ENCODE results near the gene RAMP3. TPM values are rescaled to one million over a fixed set of nuclear protein-coding genes. Genes with fewer than 3 reads are reported as not detected.

Gene RAMP3
- total and polyA plus RNA-seq, 10 of the 15 experiments (the other 5 are each of a cell fraction or from before 2014, with no cell fraction given), result not detected

DNA sequence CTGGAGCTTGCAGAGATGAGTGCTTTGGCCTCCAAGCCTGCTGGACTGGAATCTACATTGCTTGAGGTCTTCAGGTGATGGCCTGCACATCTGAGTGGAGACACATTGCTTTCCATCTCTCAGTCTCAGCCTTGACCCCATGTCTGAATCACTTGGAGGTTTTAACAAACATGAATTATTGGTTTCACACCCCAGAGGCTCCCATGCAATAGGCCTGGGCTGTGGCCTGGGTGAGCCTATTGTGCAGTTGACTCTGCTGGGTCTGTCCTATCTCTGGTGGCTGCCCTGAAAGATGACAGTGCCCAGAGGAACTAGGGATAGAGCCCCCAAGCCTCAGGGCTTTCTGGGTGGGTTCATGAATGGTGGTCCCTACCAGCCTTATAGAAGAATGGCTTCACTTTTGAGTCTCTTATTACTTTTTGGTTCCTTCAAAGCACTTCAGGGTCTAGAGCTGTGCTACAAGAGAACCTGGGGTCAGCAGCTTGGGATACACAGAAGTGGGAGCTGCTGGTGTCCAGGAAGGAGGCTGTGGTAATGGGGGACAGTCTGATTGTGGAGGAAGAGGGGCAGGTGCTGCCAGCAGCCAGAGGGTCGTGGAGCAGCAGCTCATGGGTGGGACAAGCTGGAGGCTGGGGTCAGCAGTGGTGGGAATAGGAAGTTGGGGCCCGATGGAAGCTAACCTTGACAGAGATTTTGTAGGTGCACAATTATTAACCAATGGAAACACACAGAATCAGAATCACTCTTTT, 5.5 kb downstream of the RAMP3 start:
- Histone ChIP-seq H3K9ac (ENCODE audit: control insufficient read depth, insufficient read depth, low read length) (no peak overlapping the region), H3K4me1 (ENCODE audit: control insufficient read depth, insufficient read depth, low read length) (peaks cover 7% of the 10 kb centered on the region), H2AFZ (ENCODE audit: control insufficient read depth, low read depth, low read length) (no peak overlapping the region), H3K4me2 (ENCODE audit: control insufficient read depth, insufficient read depth) (no peak overlapping the region), H3K4me3 (no peak overlapping the region), H3K27ac (ENCODE audit: control insufficient read depth, insufficient read depth) (no peak overlapping the region), H3K27me3 (replicated peaks in 1 of 2; ENCODE audit: control insufficient read depth in 2 of 2, insufficient read depth in 2 of 2, low read length in 1 of 2) (peaks cover 2 to 3% of the 10 kb centered on the region in 2 experiments; a peak in 2 of 4 replicates), H4K20me1 (ENCODE audit: control insufficient read depth, insufficient read depth) (no peaks in the 10 kb centered on the region), H3K9me3 (replicated peaks; ENCODE audit: control insufficient read depth, insufficient read depth, low read length) (no peaks in the 10 kb centered on the region; the same call in 2 of the 3 replicates), H3K36me3 (ENCODE audit: control insufficient read depth in 2 of 2, insufficient read depth in 2 of 2, low read length in 1 of 2) (no peaks in the 10 kb centered on the region), H3K79me2 (ENCODE audit: control insufficient read depth, insufficient read depth, low read length) (no peaks in the 10 kb centered on the region)
- no peak for ATAC-seq
- intact Hi-C loops (cut with micrococcal nuclease; ENCODE audit: unreplicated experiment), result no loop called here
- no peak for DNase-seq (ENCODE audit: low read depth, low spot score)
- no peak for FAIRE-seq
- SMC1A ChIA-PET (ENCODE audit: uncharacterized antibody, unreplicated experiment), result no interaction called here
- BruUV-seq (replicated peaks), result no TSS peak
- in situ Hi-C loops (cut with MboI), result loop anchor here (25.0 kb wide), 1 partner anchor 699 kb away; the partner anchor contains the start of gene CCDC201
- CTCF ChIA-PET, result interaction anchor here (1.1 kb wide), 1 partner anchor 9 kb away, joined by 3 read pairs; no protein-coding TSS in a partner anchor
- no peak for TF ChIP-seq FOXK2 (IDR thresholded peaks at IDR 0.05)
- RAD21 ChIA-PET (ENCODE audit: unreplicated experiment), result no interaction called here
- 0% methylated on average over 2 of the region's 2 CpGs for WGBS (ENCODE audit: insufficient coverage, insufficient replicate concordance, low lambda C conversion rate, missing lambda C conversion rate)
- POLR2A ChIA-PET, result no interaction called here

DNA sequence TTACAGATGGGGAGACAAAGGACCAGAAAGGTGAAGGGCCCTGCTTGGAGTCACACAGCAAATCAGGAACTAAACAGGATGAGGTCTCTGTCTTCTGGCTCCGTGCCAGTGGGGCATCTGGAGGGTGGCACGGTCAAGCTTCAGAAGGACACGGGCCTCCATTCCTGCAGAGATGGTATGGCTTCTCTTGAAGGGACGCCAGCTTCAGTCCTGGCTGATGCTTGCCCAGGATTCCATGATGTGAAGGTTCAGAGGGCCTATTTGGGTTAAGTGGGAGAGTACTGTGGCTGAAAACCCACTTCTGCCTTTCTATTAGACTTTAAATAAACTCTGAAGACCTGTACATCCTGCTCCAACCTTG, 6.1 kb downstream of the RAMP3 start:
- Histone ChIP-seq H3K4me3 (no peak overlapping the region), H2AFZ (ENCODE audit: control insufficient read depth, low read depth, low read length) (no peak overlapping the region), H3K9ac (ENCODE audit: control insufficient read depth, insufficient read depth, low read length) (no peak overlapping the region), H3K27ac (ENCODE audit: control insufficient read depth, insufficient read depth) (no peak overlapping the region), H3K4me1 (ENCODE audit: control insufficient read depth, insufficient read depth, low read length) (peaks cover 7% of the 10 kb centered on the region), H3K27me3 (replicated peaks in 1 of 2; ENCODE audit: control insufficient read depth in 2 of 2, insufficient read depth in 2 of 2, low read length in 1 of 2) (peaks cover under 1 to 2% of the 10 kb centered on the region in 2 experiments; a peak in 2 of 4 replicates), H4K20me1 (ENCODE audit: control insufficient read depth, insufficient read depth) (no peaks in the 10 kb centered on the region), H3K79me2 (ENCODE audit: control insufficient read depth, insufficient read depth, low read length) (no peaks in the 10 kb centered on the region), H3K9me3 (replicated peaks; ENCODE audit: control insufficient read depth, insufficient read depth, low read length) (no peaks in the 10 kb centered on the region; the same call in 2 of the 3 replicates), H3K4me2 (ENCODE audit: control insufficient read depth, insufficient read depth) (no peak overlapping the region), H3K36me3 (ENCODE audit: control insufficient read depth in 2 of 2, insufficient read depth in 2 of 2, low read length in 1 of 2) (no peaks in the 10 kb centered on the region)
- no TSS peak for BruUV-seq (replicated peaks)
- 23% methylated on average over 4 of the region's 4 CpGs for WGBS (ENCODE audit: insufficient coverage, insufficient replicate concordance, low lambda C conversion rate, missing lambda C conversion rate)
- TF ChIP-seq ZNF384 (IDR thresholded peaks at IDR 0.05; ENCODE audit: borderline replicate concordance, low read depth, low read length) (no peak), YBX1 (IDR thresholded peaks at IDR 0.05) (no peak), PML (IDR thresholded peaks at IDR 0.05; ENCODE audit: low read length) (no peak), BRCA1 (IDR thresholded peaks at IDR 0.05; ENCODE audit: low read depth, low read length) (no peak), NR2C1 (IDR thresholded peaks at IDR 0.05) (no peak), STAT3 (IDR thresholded peaks at IDR 0.05; ENCODE audit: low read depth, low read length) (no peak), NFYB (IDR thresholded peaks at IDR 0.05; ENCODE audit: insufficient read depth, low read depth, low read length) (no peak), IRF4 (IDR thresholded peaks at IDR 0.05; ENCODE audit: low read depth, low read length) (no peak), SRF (IDR thresholded peaks at IDR 0.05; ENCODE audit: low read depth in 2 of 2, low read length in 2 of 2) (no peak), BACH1 (IDR thresholded peaks at IDR 0.05; ENCODE audit: borderline replicate concordance) (no peak)
- TF ChIP-seq, protein P1, sequence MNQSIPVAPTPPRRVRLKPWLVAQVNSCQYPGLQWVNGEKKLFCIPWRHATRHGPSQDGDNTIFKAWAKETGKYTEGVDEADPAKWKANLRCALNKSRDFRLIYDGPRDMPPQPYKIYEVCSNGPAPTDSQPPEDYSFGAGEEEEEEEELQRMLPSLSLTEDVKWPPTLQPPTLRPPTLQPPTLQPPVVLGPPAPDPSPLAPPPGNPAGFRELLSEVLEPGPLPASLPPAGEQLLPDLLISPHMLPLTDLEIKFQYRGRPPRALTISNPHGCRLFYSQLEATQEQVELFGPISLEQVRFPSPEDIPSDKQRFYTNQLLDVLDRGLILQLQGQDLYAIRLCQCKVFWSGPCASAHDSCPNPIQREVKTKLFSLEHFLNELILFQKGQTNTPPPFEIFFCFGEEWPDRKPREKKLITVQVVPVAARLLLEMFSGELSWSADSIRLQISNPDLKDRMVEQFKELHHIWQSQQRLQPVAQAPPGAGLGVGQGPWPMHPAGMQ (IDR thresholded peaks at IDR 0.05; ENCODE audit: borderline replicate concordance), result no peak
- TF ChIP-seq, protein P2, sequence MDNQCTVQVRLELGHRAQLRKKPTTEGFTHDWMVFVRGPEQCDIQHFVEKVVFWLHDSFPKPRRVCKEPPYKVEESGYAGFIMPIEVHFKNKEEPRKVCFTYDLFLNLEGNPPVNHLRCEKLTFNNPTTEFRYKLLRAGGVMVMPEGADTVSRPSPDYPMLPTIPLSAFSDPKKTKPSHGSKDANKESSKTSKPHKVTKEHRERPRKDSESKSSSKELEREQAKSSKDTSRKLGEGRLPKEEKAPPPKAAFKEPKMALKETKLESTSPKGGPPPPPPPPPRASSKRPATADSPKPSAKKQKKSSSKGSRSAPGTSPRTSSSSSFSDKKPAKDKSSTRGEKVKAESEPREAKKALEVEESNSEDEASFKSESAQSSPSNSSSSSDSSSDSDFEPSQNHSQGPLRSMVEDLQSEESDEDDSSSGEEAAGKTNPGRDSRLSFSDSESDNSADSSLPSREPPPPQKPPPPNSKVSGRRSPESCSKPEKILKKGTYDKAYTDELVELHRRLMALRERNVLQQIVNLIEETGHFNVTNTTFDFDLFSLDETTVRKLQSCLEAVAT (IDR thresholded peaks at IDR 0.05), result no peak
- TF ChIP-seq, protein P3, sequence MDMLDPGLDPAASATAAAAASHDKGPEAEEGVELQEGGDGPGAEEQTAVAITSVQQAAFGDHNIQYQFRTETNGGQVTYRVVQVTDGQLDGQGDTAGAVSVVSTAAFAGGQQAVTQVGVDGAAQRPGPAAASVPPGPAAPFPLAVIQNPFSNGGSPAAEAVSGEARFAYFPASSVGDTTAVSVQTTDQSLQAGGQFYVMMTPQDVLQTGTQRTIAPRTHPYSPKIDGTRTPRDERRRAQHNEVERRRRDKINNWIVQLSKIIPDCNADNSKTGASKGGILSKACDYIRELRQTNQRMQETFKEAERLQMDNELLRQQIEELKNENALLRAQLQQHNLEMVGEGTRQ (IDR thresholded peaks at IDR 0.05; ENCODE audit: borderline replicate concordance, low read depth, low read length), result no peak
- ChIA-PET RAD21 (ENCODE audit: unreplicated experiment) (no interaction called here), CTCF (interaction anchor here (1.1 kb wide), 1 partner anchor 9 kb away, joined by 3 read pairs; no protein-coding TSS in a partner anchor), SMC1A (ENCODE audit: uncharacterized antibody, unreplicated experiment) (no interaction called here), POLR2A (no interaction called here)
- in situ Hi-C loops (cut with MboI), result loop anchor here (25.0 kb wide), 1 partner anchor 699 kb away; the partner anchor contains the start of gene CCDC201
- intact Hi-C loops (cut with micrococcal nuclease; ENCODE audit: unreplicated experiment), result no loop called here
- ATAC-seq, result no peak
- FAIRE-seq, result no peak
- DNase-seq (ENCODE audit: low read depth, low spot score), result no peak

All from GM12878 (cell line).